ENCODE results near the gene DUSP22.

DUSP22 gene

GRCh38 chr6:398558-399078 lies 106.3 kb downstream of the DUSP22 start:
- Histone ChIP-seq H3K4ac (ENCODE audit: low read depth, low read length) (no peak overlapping the region), H3K18ac (ENCODE audit: low read length) (no peak overlapping the region), H3K56ac (ENCODE audit: low read length) (no peak overlapping the region), H3K36me3 (ENCODE audit: control insufficient read depth, insufficient read depth, low read length) (no peaks in the 10 kb centered on the region), H4K5ac (ENCODE audit: low read length) (no peak overlapping the region), H2BK120ac (ENCODE audit: low read depth, low read length) (no peak overlapping the region), H3K23ac (ENCODE audit: low read length) (no peak overlapping the region), H3K4me3 (ENCODE audit: low read length) (no peak overlapping the region), H3K79me2 (ENCODE audit: control insufficient read depth, insufficient read depth, low read length) (no peaks in the 10 kb centered on the region), H2AK5ac (ENCODE audit: low read length) (no peak overlapping the region), H2BK15ac (replicated peaks; ENCODE audit: low read depth) (no peak overlapping the region), H2BK5ac (ENCODE audit: low read length) (no peak overlapping the region), H3K4me1 (ENCODE audit: control insufficient read depth, low read depth, low read length) (no peaks in the 10 kb centered on the region), H3K27me3 (ENCODE audit: insufficient read depth, low read length, poor library complexity) (peaks cover 9% of the 10 kb centered on the region), H3K79me1 (ENCODE audit: low read length) (no peaks in the 10 kb centered on the region), H3K4me2 (ENCODE audit: low read length) (no peak overlapping the region), H3K9ac (ENCODE audit: low read length) (no peak overlapping the region), H3K27ac (ENCODE audit: low read depth, low read length) (no peak overlapping the region), H4K8ac (ENCODE audit: low read depth, low read length) (no peak overlapping the region)
- DNase-seq = no peak
- no CpG with 5 or more reads among the region's 13 CpGs for WGBS (ENCODE audit: extremely low coverage, insufficient coverage, low lambda C conversion rate)

GRCh38 chr6:399785-400534 lies 107.7 kb downstream of the DUSP22 start:
- H2BK120ac ChIP-seq (ENCODE audit: low read depth, low read length) = no peak overlapping the region
- DNase-seq = no peak
- H3K9ac ChIP-seq (ENCODE audit: low read length) = no peak overlapping the region
- no peak overlapping the region for H4K8ac ChIP-seq (ENCODE audit: low read depth, low read length)
- H3K4me3 ChIP-seq (ENCODE audit: low read length) = no peak overlapping the region
- H3K18ac ChIP-seq (ENCODE audit: low read length) = no peak overlapping the region
- H4K5ac ChIP-seq (ENCODE audit: low read length) = no peak overlapping the region
- WGBS (ENCODE audit: extremely low coverage, insufficient coverage, low lambda C conversion rate) = no CpG with 5 or more reads among the region's 11 CpGs
- no peak overlapping the region for H3K27ac ChIP-seq (ENCODE audit: low read depth, low read length)
- H3K4me1 ChIP-seq (ENCODE audit: control insufficient read depth, low read depth, low read length) = no peaks in the 10 kb centered on the region
- H3K4me2 ChIP-seq (ENCODE audit: low read length) = no peak overlapping the region
- H3K79me1 ChIP-seq (ENCODE audit: low read length) = no peaks in the 10 kb centered on the region
- H3K23ac ChIP-seq (ENCODE audit: low read length) = no peak overlapping the region
- H3K79me2 ChIP-seq (ENCODE audit: control insufficient read depth, insufficient read depth, low read length) = no peaks in the 10 kb centered on the region
- H3K36me3 ChIP-seq (ENCODE audit: control insufficient read depth, insufficient read depth, low read length) = no peaks in the 10 kb centered on the region
- H3K27me3 ChIP-seq (ENCODE audit: insufficient read depth, low read length, poor library complexity) = no peaks in the 10 kb centered on the region
- H3K56ac ChIP-seq (ENCODE audit: low read length) = no peak overlapping the region
- no peak overlapping the region for H2BK15ac ChIP-seq (replicated peaks; ENCODE audit: low read depth)
- H3K4ac ChIP-seq (ENCODE audit: low read depth, low read length) = no peak overlapping the region
- no peak overlapping the region for H2BK5ac ChIP-seq (ENCODE audit: low read length)
- no peak overlapping the region for H2AK5ac ChIP-seq (ENCODE audit: low read length)

GRCh38 chr6:400815-401214 lies 108.5 kb downstream of the DUSP22 start:
- Histone ChIP-seq H3K9ac (ENCODE audit: low read length) (no peak overlapping the region), H3K4me3 (ENCODE audit: low read length) (no peak overlapping the region), H2BK5ac (ENCODE audit: low read length) (no peak overlapping the region), H2BK120ac (ENCODE audit: low read depth, low read length) (no peak overlapping the region), H3K4me1 (ENCODE audit: control insufficient read depth, low read depth, low read length) (no peaks in the 10 kb centered on the region), H4K5ac (ENCODE audit: low read length) (no peak overlapping the region), H3K4me2 (ENCODE audit: low read length) (no peak overlapping the region), H3K4ac (ENCODE audit: low read depth, low read length) (no peak overlapping the region), H3K27me3 (ENCODE audit: insufficient read depth, low read length, poor library complexity) (no peaks in the 10 kb centered on the region), H3K79me1 (ENCODE audit: low read length) (no peaks in the 10 kb centered on the region), H3K79me2 (ENCODE audit: control insufficient read depth, insufficient read depth, low read length) (no peaks in the 10 kb centered on the region), H2BK15ac (replicated peaks; ENCODE audit: low read depth) (no peak overlapping the region), H3K23ac (ENCODE audit: low read length) (no peak overlapping the region), H4K8ac (ENCODE audit: low read depth, low read length) (no peak overlapping the region), H2AK5ac (ENCODE audit: low read length) (no peak overlapping the region), H3K27ac (ENCODE audit: low read depth, low read length) (no peak overlapping the region), H3K56ac (ENCODE audit: low read length) (no peak overlapping the region), H3K36me3 (ENCODE audit: control insufficient read depth, insufficient read depth, low read length) (no peaks in the 10 kb centered on the region), H3K18ac (ENCODE audit: low read length) (no peak overlapping the region)
- WGBS (ENCODE audit: extremely low coverage, insufficient coverage, low lambda C conversion rate) = no CpG with 5 or more reads among the region's 6 CpGs
- no peak for DNase-seq

Measured in mesendoderm (in vitro differentiated cells).